Measurements from ENCODE around the gene CSNK1A1.

DNA sequence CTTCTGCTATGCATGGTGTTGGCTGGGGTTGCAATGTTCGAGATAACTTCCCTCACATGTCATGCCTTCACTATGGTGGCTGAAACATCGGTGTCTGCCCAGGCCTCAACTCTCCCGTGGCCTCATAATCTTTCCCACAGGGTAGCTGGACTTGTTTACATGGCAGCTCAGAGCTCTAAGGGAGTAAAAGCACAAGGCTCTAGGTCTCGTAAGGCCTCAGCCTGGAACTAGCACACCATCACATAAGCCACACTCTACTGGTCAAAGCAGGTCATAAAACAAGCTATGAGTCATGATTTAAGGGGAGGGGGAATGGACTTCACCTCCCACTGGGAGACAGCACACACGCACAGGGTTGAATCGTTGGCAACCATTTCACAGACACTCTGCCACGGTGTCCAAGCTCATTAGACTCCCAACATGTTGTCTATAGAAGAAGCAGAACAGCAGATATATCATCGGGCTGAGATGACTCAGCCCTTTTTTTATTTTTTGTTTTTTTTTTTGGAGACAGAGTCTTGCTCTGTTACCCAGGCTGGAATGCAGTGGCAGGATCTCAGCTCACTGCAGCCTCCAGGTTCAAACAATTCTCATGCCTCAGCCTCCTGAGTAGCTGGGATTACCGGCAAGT is 105.4 kb downstream of the CSNK1A1 start:
- TF ChIP-seq, protein P1, sequence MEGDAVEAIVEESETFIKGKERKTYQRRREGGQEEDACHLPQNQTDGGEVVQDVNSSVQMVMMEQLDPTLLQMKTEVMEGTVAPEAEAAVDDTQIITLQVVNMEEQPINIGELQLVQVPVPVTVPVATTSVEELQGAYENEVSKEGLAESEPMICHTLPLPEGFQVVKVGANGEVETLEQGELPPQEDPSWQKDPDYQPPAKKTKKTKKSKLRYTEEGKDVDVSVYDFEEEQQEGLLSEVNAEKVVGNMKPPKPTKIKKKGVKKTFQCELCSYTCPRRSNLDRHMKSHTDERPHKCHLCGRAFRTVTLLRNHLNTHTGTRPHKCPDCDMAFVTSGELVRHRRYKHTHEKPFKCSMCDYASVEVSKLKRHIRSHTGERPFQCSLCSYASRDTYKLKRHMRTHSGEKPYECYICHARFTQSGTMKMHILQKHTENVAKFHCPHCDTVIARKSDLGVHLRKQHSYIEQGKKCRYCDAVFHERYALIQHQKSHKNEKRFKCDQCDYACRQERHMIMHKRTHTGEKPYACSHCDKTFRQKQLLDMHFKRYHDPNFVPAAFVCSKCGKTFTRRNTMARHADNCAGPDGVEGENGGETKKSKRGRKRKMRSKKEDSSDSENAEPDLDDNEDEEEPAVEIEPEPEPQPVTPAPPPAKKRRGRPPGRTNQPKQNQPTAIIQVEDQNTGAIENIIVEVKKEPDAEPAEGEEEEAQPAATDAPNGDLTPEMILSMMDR (IDR thresholded peaks at IDR 0.05) = no peak
- TF ChIP-seq POLR2A (IDR thresholded peaks at IDR 0.05) = no peak

Data from uterus (tissue), 2 donors.